ENCODE measurements around the gene GNG7.

DNA sequence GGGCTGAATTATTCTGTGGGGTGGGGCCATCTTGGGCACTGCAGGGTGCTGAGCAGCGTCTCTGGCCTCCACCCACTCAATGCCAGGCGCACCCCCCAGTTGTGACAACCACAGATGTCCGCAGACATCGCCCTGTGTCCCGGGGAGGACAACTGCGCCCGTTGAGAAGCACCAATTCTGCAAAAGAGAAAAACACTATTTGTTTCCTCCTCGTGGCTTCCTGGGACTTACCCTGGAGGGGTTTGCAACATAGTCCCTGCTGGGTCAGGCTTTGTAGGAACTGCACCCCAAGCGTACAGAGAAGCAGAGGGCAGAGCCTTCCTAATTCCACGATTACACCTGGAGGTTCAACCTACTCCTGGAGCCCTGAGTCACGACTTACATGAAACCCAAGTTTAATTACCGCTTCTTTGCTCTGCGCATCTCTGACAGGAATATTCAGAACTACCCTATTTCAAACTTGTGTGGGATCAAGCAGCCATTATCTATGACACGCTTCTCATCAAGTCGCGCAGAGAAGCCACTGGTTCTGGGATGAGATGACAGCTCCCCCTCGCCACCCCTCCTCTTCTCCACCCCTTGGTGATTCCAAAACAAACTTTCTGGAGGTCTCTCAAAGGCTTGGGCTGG, 48.4 kb upstream of the GNG7 start:
- TF ChIP-seq CBX5 (IDR thresholded peaks at IDR 0.05; ENCODE audit: low read depth): no peak
- TF ChIP-seq POLR2AphosphoS5 (IDR thresholded peaks at IDR 0.05; ENCODE audit: low read length): no peak
- TF ChIP-seq ZNF687 (IDR thresholded peaks at IDR 0.05): no peak
- no peak for TF ChIP-seq TCF7 (IDR thresholded peaks at IDR 0.05; ENCODE audit: borderline replicate concordance)
- no peak for TF ChIP-seq YY1 (IDR thresholded peaks at IDR 0.05; ENCODE audit: low read depth, low read length)
- TF ChIP-seq POLR2AphosphoS2 (IDR thresholded peaks at IDR 0.05; ENCODE audit: low read depth, low read length): no peak

Measured in GM12878 (cell line).